WI38 (cell line): ENCODE measurements around the gene IDI2.
A peak's percentile ranks its signal among the peaks of the same experiment; 100 is the strongest.

Source experiments
- H3K4me3 ChIP-seq: 2 replicates; pipeline ENCODE4 v1.5.1; 2011; ENCODE audit warnings: low read depth, mild to moderate bottlenecking, control low read depth, low read length
- CTCF ChIP-seq: IDR thresholded peaks from 2 replicates; pipeline ENCODE4 v1.5.1; 2012; ENCODE audit warnings: low read depth, mild to moderate bottlenecking, control low read depth, low read length

The IDI2 gene

GRCh38 chr10:970311-971149 is 55.1 kb downstream of the IDI2 start:
- peak overlapping the region; percentile 14 for H3K4me3 ChIP-seq
- no peak for TF ChIP-seq CTCF

GRCh38 chr10:969473-970150 is 56.0 kb downstream of the IDI2 start:
- no peak overlapping the region for H3K4me3 ChIP-seq
- TF ChIP-seq CTCF, result no peak
